ENCODE results near the gene TMEM151B. TPM values are rescaled to one million over a fixed set of nuclear protein-coding genes. Genes with fewer than 3 reads are reported as not detected.

Gene TMEM151B
- total and polyA plus RNA-seq, 2 of the 4 experiments (the other 2 are of a cell fraction): not detected

DNA sequence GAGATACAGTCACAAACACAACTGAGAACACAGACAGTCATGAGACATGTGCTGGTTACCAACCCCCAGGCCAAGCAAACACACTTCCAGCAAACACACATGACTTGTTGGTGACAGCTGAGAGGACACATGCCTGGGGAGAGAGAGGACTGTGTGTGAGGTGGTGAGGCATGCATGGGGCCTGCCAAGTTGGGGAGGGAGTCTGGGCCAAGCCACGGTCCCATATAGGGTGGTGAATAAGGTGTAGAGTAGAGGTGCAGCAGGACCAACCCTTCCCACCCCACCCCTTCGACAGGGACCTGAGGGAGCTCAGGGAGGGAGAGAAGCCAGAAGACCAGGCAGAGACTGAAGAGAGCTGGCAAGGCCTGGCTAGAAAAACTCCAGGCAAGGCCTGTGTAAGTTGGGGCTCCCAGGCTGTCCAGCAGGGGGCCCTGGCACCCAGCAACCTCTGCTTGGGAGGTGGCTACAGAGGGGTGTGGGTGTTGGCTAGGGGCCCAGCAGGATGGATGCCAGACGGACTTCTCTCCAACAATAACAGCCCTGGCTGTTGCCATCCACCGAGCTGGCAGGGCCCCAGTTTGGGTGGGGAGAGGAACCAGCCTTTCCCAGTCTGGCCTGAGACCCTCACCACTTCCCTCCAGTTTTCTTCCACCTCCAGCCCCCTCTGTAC is 48.8 kb upstream of the TMEM151B start:
- H3K14ac ChIP-seq (replicated peaks; ENCODE audit: low read depth, low read length): peak overlapping the region; percentile 58; the same call in 1 of the 2 replicates
- peaks cover 7% of the 10 kb centered on the region; the same call in 1 of the 2 replicates for H3K27me3 ChIP-seq (ENCODE audit: control insufficient read depth, insufficient read depth, low read length)
- H3K4me3 ChIP-seq (ENCODE audit: insufficient read depth, low read depth, low read length): no peak overlapping the region
- no peak overlapping the region for H3K27ac ChIP-seq (ENCODE audit: insufficient read depth, low read length)
- no peak overlapping the region for H3K23ac ChIP-seq (ENCODE audit: low read depth, low read length)
- H2BK15ac ChIP-seq (ENCODE audit: low read depth, low read length): no peak overlapping the region
- no peak overlapping the region for H4K5ac ChIP-seq (ENCODE audit: low read depth, low read length)
- H2AK9ac ChIP-seq (replicated peaks; ENCODE audit: low read depth, low read length, poor library complexity): peak overlapping the region; percentile 44
- ChIA-PET POLR2A (ENCODE audit: unreplicated experiment) (interaction anchor here (0.6 kb wide), 1 partner anchor 171 kb away, joined by 6 read pairs; no protein-coding TSS in a partner anchor), CTCF (interaction anchor here (1.2 to 4.1 kb wide), 2 partner anchors 13 to 25 kb away, joined by 3 to 20 read pairs; no protein-coding TSS in a partner anchor)
- H2AFZ ChIP-seq (replicated peaks; ENCODE audit: low read length, poor library complexity): peak overlapping the region; percentile 77
- H3K36me3 ChIP-seq (ENCODE audit: control insufficient read depth, insufficient read depth, low read length): no peaks in the 10 kb centered on the region
- peaks cover 16% of the 10 kb centered on the region for H3K4me1 ChIP-seq (ENCODE audit: control insufficient read depth, insufficient read depth, low read length)
- H3K79me1 ChIP-seq (ENCODE audit: low read depth in 1 of 2, low read length in 2 of 2): peaks cover 0 to 8% of the 10 kb centered on the region in 2 experiments; a peak in 1 of 4 replicates
- no peak overlapping the region for H3K56ac ChIP-seq (ENCODE audit: extremely low read depth, insufficient read depth, low read length)
- H4K91ac ChIP-seq (ENCODE audit: insufficient read depth, low read depth, low read length): no peak overlapping the region; the same call in 1 of the 2 replicates
- no peak overlapping the region for H3K18ac ChIP-seq (ENCODE audit: low read depth, low read length)
- H4K8ac ChIP-seq (ENCODE audit: low read depth in 2 of 2, low read length in 2 of 2): peak overlapping the region in 1 of 2 experiments; percentile 26; a peak in 1 of 4 replicates
- ATAC-seq (ENCODE audit: low read depth) (peak; percentile 55), DNase-seq (peak; percentile 62)
- in situ Hi-C loops (cut with MboI; ENCODE audit: low sequenced_read_pairs): no loop called here
- BruUV-seq (replicated peaks): no TSS peak
- peak overlapping the region; percentile 55; the same call in 1 of the 2 replicates for H3K4ac ChIP-seq (ENCODE audit: low read depth, low read length)
- H2BK120ac ChIP-seq (ENCODE audit: low read depth, low read length): no peak overlapping the region
- peak overlapping the region; percentile 70; the same call in 1 of the 2 replicates for H2AK5ac ChIP-seq (ENCODE audit: low read depth, low read length)
- no CpG with 5 or more reads among the region's 4 CpGs for WGBS, 2 experiments (ENCODE audit: extremely low coverage in 2 of 2, insufficient read length in 1 of 2)
- H3K9me1 ChIP-seq (ENCODE audit: insufficient read depth, low read length): peaks cover 4% of the 10 kb centered on the region; the same call in 1 of the 2 replicates
- dilution Hi-C loops (cut with HindIII; ENCODE audit: low sequenced_read_pairs, unreplicated experiment): no loop called here
- no peak overlapping the region for H2BK20ac ChIP-seq (ENCODE audit: low read depth, low read length)
- H3K4me2 ChIP-seq (ENCODE audit: low read depth, low read length): no peak overlapping the region
- H3K9ac ChIP-seq (ENCODE audit: low read depth, low read length): no peak overlapping the region
- H2BK5ac ChIP-seq (ENCODE audit: low read depth, low read length, poor library complexity, severe bottlenecking): no peak overlapping the region
- no peaks in the 10 kb centered on the region for H3K9me3 ChIP-seq (ENCODE audit: control insufficient read depth, insufficient read depth, low read length)
- intact Hi-C loops (cut with micrococcal nuclease): no loop called here
- H4K20me1 ChIP-seq (ENCODE audit: insufficient read depth, low read length): no peaks in the 10 kb centered on the region
- TF ChIP-seq BHLHE40 (IDR thresholded peaks at IDR 0.05; ENCODE audit: low read depth, low read length) (no peak), CEBPB (IDR thresholded peaks at IDR 0.05; ENCODE audit: low read depth, low read length) (no peak), CHD1 (IDR thresholded peaks at IDR 0.05; ENCODE audit: low read depth, low read length) (no peak), NFE2L2 (IDR thresholded peaks at IDR 0.05; ENCODE audit: low read depth, low read length) (no peak), MXI1 (IDR thresholded peaks at IDR 0.05; ENCODE audit: borderline replicate concordance, low read depth, low read length) (peak; percentile 14; the same call in 1 of the 2 replicates), RAD21 (IDR thresholded peaks at IDR 0.05; ENCODE audit: low read length) (peak; percentile 47), MAFK (IDR thresholded peaks at IDR 0.05; ENCODE audit: low read depth, low read length) (no peak), RCOR1 (IDR thresholded peaks at IDR 0.05; ENCODE audit: insufficient replicate concordance, low read length) (no peak), RFX5 (IDR thresholded peaks at IDR 0.05; ENCODE audit: low read depth, low read length) (no peak), MAZ (IDR thresholded peaks at IDR 0.05; ENCODE audit: borderline replicate concordance, low read depth, low read length) (peak; percentile 59; the same call in 1 of the 2 replicates), FOS (IDR thresholded peaks at IDR 0.05; ENCODE audit: low read depth, low read length) (no peak), CTCF (conservative IDR thresholded peaks at IDR 0.05; ENCODE audit: low read depth, low read length) (peak; percentile 72), USF2 (IDR thresholded peaks at IDR 0.05; ENCODE audit: low read depth, low read length) (no peak)
- TF ChIP-seq, protein P1, sequence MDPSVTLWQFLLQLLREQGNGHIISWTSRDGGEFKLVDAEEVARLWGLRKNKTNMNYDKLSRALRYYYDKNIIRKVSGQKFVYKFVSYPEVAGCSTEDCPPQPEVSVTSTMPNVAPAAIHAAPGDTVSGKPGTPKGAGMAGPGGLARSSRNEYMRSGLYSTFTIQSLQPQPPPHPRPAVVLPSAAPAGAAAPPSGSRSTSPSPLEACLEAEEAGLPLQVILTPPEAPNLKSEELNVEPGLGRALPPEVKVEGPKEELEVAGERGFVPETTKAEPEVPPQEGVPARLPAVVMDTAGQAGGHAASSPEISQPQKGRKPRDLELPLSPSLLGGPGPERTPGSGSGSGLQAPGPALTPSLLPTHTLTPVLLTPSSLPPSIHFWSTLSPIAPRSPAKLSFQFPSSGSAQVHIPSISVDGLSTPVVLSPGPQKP (IDR thresholded peaks at IDR 0.05; ENCODE audit: borderline replicate concordance, low read depth, low read length): no peak
